ENCODE results near the gene FOXO6. TPM values are rescaled to one million over a fixed set of nuclear protein-coding genes. Genes with fewer than 3 reads are reported as not detected.

The FOXO6 gene
- total RNA-seq, 2 donors from 2014 or later: 1.4 to 1.9 TPM

GRCh38 chr1:41417335-41417682, 56.1 kb downstream of the FOXO6 start:
- peaks cover 0 to 24% of the 10 kb centered on the region in 2 donors for H3K4me1 ChIP-seq

GRCh38 chr1:41417746-41418145, 56.5 kb downstream of the FOXO6 start:
- Histone ChIP-seq H3K4me3 (no peak overlapping the region), H3K36me3 (no peaks in the 10 kb centered on the region), H3K27ac (peak overlapping the region in 1 of 2 donors; percentile 86), H3K9me3 (no peaks in the 10 kb centered on the region), H3K4me1 (peaks cover 0 to 24% of the 10 kb centered on the region in 2 donors), H3K27me3 (no peaks in the 10 kb centered on the region)
- no peak for TF ChIP-seq CTCF (IDR thresholded peaks at IDR 0.05)
- DNase-seq (ENCODE audit: low spot score): no peak

More at GRCh38 chr1:41417335-41417682, 56.1 kb downstream of the FOXO6 start:
- Histone ChIP-seq H3K4me3 (no peak overlapping the region), H3K27me3 (no peaks in the 10 kb centered on the region), H3K9me3 (no peaks in the 10 kb centered on the region), H3K27ac (no peak overlapping the region), H3K36me3 (no peaks in the 10 kb centered on the region)
- DNase-seq (ENCODE audit: low spot score): no peak
- peak in 1 of 2 donors; percentile 33 for TF ChIP-seq CTCF (IDR thresholded peaks at IDR 0.05)

DNA sequence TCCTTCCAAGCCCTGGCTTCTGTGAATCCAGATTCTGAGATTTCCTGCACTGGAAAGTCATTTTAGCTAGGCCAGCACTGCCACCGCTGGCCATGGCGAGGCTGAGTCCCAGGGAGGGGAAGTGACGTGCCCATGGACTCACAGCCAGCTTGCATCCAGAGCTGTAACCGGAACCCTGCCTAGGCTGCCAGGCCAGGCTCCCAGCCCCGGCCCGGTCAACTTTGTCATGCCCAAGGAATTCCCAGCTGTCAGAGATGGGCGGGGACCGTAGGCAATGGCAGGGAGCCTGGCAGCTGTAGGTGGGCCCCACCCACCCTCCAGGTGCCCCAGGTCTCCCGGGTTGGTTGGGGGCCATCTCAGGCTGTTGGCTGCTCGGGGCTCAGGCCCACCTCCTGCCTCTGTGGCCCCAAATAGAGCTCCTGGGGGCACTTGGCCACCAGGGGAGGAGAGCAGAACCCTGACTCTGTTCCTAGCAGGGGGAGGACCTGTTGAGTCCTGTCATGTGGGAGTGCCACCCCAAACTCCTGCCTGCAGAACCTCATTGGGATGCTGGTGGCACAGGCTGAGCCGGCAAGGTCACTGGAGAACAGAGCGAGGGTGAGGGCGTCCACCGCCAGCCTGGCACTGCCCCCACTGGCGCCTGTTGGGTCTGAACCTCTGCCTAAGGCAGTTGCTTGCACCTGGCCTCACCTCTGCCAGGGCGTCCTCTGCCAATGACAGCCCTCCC, 57.8 kb downstream of the FOXO6 start:
- H3K9me3 ChIP-seq: no peaks in the 10 kb centered on the region

GRCh38 chr1:41419584-41420295, 58.5 kb downstream of the FOXO6 start:
- Histone ChIP-seq H3K27ac (peak overlapping the region; percentile 68 to 86), H3K9me3 (no peaks in the 10 kb centered on the region), H3K27me3 (no peaks in the 10 kb centered on the region), H3K4me1 (peaks cover 0 to 24% of the 10 kb centered on the region in 2 donors), H3K4me3 (no peak overlapping the region), H3K36me3 (no peaks in the 10 kb centered on the region)
- DNase-seq (ENCODE audit: low spot score): no peak
- TF ChIP-seq CTCF (IDR thresholded peaks at IDR 0.05): no peak

More for the DNA sequence above, 57.8 kb downstream of the FOXO6 start:
- DNase-seq (ENCODE audit: low spot score): peak; percentile 93
- Histone ChIP-seq H3K4me3 (no peak overlapping the region), H3K27ac (peak overlapping the region; percentile 68 to 86), H3K4me1 (peaks cover 0 to 24% of the 10 kb centered on the region in 2 donors), H3K27me3 (no peaks in the 10 kb centered on the region), H3K36me3 (no peaks in the 10 kb centered on the region)
- peak in 1 of 2 donors; percentile 32 for TF ChIP-seq CTCF (IDR thresholded peaks at IDR 0.05)

- Histone ChIP-seq H3K4me1 (peaks cover 0 to 24% of the 10 kb centered on the region in 2 donors), H3K4me3 (no peak overlapping the region), H3K27me3 (no peaks in the 10 kb centered on the region), H3K27ac (peak overlapping the region in 1 of 2 donors; percentile 16), H3K9me3 (no peaks in the 10 kb centered on the region), H3K36me3 (no peaks in the 10 kb centered on the region)
- DNase-seq (ENCODE audit: low spot score): no peak
- no peak for TF ChIP-seq CTCF (IDR thresholded peaks at IDR 0.05)
Observed at GRCh38 chr1:41420351-41420750, 59.1 kb downstream of the FOXO6 start.

All from right atrium auricular region (tissue), 2 donors.